Neuron (in vitro differentiated cells): ENCODE results near the gene POU2F3.

Experiments used
- H2AFZ ChIP-seq: one replicate; pipeline ENCODE4 v1.6.1; 2013; ENCODE audit warnings: low read depth, mild to moderate bottlenecking, inconsistent platforms, low read length, moderate library complexity
- H3K27me3 ChIP-seq: one replicate; pipeline ENCODE4 v1.6.1; 2013; ENCODE audit warnings: low read length; ENCODE audit not compliant: insufficient read depth
- H3K36me3 ChIP-seq: one replicate; pipeline ENCODE4 v1.6.1; 2013; ENCODE audit warnings: low read length; ENCODE audit not compliant: insufficient read depth
- H3K4me1 ChIP-seq: one replicate; pipeline ENCODE4 v1.6.1; 2013; ENCODE audit warnings: low read length; ENCODE audit not compliant: insufficient read depth
- H3K4me3 ChIP-seq: 2 replicates; pipeline ENCODE4 v1.5.1; 2013; ENCODE audit warnings: mild to moderate bottlenecking, low read length, moderate library complexity
- H3K9me3 ChIP-seq: one replicate; pipeline ENCODE4 v1.6.1; 2013; ENCODE audit warnings: low read length

The POU2F3 gene

GRCh38 chr11:120224972-120225909 lies 14.7 kb upstream of the POU2F3 start:
- H2AFZ ChIP-seq = peak overlapping the region; percentile 20
- no peaks in the 10 kb centered on the region for H3K9me3 ChIP-seq
- H3K36me3 ChIP-seq = no peaks in the 10 kb centered on the region
- H3K4me3 ChIP-seq = no peak overlapping the region
- H3K27me3 ChIP-seq = no peaks in the 10 kb centered on the region
- peaks cover 12% of the 10 kb centered on the region for H3K4me1 ChIP-seq

DNA sequence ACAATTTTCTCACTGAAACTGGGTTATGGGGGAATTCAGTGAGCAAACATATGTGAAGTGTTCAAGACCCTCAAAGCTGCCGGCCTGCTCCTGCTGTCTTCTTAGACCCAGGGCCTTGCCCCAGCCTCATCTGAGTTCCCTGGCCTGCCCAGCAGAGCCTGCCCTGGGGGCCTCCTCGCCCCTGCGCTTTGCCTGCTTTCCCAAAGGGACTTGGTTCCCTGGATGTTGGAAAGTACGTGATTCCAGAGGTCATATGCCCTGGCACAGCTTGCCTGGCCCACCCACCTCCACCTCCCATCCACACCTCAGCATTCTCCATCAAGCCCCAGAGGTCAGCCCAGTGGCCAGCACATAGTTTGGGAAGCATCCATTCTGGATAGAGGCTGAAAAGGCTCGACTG lies 13.7 kb upstream of the POU2F3 start:
- Histone ChIP-seq H3K4me1 (peaks cover 12% of the 10 kb centered on the region), H3K4me3 (no peak overlapping the region), H3K27me3 (no peaks in the 10 kb centered on the region), H2AFZ (no peak overlapping the region), H3K36me3 (no peaks in the 10 kb centered on the region), H3K9me3 (no peaks in the 10 kb centered on the region)

- H3K4me3 ChIP-seq = no peak overlapping the region
- H3K9me3 ChIP-seq = no peaks in the 10 kb centered on the region
- no peaks in the 10 kb centered on the region for H3K27me3 ChIP-seq
- H2AFZ ChIP-seq = no peak overlapping the region
- H3K36me3 ChIP-seq = no peaks in the 10 kb centered on the region
- H3K4me1 ChIP-seq = peaks cover 12% of the 10 kb centered on the region
Observed at GRCh38 chr11:120226714-120227113, 13.2 kb upstream of the POU2F3 start.

DNA sequence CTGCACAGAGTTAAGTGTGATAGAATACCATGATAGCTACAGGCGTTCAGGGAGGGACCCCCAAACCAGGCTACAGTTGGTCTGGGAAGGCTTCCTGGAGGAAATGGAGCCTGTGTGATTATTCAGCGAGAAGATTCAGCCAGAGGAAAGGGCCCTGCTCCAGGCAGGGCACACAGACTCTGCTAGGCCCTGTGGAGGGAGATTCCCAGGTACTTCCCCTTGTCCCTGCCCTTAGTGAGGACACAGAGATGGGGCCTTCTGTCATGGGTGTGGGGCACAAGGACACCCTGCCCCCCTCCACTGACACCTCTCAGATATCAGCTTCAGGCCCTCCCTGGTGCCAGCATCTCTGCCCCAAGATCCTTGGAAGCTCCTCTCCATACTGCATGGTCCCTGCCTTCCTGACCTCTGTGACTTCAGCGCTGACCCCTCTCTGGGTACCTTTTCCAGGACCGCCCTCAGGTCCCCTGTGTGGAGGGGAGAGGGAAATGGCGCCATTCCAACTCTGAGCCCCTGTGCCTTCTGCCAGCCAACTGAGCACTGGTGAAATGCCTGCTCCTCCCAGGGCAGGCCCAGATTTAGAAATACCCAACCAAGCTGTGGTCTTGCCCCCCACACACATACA lies 12.6 kb upstream of the POU2F3 start:
- Histone ChIP-seq H2AFZ (no peak overlapping the region), H3K27me3 (no peaks in the 10 kb centered on the region), H3K4me1 (peaks cover 12% of the 10 kb centered on the region), H3K36me3 (no peaks in the 10 kb centered on the region), H3K9me3 (no peaks in the 10 kb centered on the region), H3K4me3 (no peak overlapping the region)

DNA sequence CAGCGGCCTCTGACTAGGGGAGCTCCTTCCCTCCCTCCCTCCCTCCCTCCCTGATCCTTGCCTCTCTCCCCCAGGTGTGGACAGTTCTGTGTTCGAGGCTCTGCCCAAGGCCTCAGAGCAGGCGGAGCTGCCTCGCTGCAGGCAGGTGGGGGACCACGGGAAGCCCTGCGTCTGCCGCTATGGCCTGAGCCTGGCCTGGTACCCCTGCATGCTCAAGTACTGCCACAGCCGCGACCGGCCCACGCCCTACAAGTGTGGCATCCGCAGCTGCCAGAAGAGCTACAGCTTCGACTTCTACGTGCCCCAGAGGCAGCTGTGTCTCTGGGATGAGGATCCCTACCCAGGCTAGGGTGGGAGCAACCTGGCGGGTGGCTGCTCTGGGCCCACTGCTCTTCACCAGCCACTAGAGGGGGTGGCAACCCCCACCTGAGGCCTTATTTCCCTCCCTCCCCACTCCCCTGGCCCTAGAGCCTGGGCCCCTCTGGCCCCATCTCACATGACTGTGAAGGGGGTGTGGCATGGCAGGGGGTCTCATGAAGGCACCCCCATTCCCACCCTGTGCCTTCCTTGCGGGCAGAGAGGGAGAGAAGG lies 11.1 kb upstream of the POU2F3 start:
- no peaks in the 10 kb centered on the region for H3K36me3 ChIP-seq

GRCh38 chr11:120229451-120230424 lies 10.2 kb upstream of the POU2F3 start:
- peaks cover 8% of the 10 kb centered on the region for H3K4me1 ChIP-seq
- no peaks in the 10 kb centered on the region for H3K36me3 ChIP-seq
- peaks cover 3% of the 10 kb centered on the region for H3K9me3 ChIP-seq
- H3K27me3 ChIP-seq = no peaks in the 10 kb centered on the region
- no peak overlapping the region for H2AFZ ChIP-seq
- H3K4me3 ChIP-seq = no peak overlapping the region

More for the DNA sequence above, 11.1 kb upstream of the POU2F3 start:
- Histone ChIP-seq H3K27me3 (no peaks in the 10 kb centered on the region), H3K9me3 (peaks cover 3% of the 10 kb centered on the region), H3K4me3 (no peak overlapping the region), H3K4me1 (peaks cover 12% of the 10 kb centered on the region), H2AFZ (no peak overlapping the region)

DNA sequence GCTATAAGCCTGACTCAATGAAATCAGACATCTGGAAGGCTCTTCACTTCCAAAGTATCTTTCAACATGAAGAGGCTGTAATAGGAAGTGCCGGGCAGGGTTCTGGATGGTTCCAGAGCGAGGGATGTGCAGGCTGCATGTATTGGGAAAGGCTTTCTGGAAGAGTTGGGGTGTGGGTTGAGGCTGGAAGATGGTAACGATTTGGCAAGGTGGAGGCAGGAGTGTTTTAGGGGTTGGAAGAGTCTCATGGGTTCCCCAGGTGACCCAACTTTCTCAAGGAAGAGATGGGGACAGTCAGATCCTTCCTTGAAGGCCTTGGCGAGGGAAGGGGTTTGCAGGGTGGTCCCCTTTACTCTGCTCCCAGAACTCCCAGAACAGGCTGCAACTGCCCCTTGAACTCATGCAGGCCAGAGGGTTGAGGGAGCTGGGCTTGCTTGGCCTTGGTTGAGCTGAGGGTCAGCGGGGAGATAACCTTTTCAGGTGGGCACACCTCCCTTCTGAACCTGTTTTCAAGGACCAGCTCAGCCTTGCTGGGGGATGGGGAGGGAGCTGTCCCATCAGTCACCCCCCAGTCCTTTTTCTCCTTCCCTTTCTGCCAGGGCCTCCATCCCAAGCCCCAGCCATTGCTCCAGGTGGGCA lies 9.4 kb upstream of the POU2F3 start:
- Histone ChIP-seq H3K4me3 (no peak overlapping the region), H3K9me3 (peaks cover 3% of the 10 kb centered on the region), H3K36me3 (no peaks in the 10 kb centered on the region), H3K4me1 (peaks cover under 1% of the 10 kb centered on the region), H2AFZ (no peak overlapping the region), H3K27me3 (peaks cover 2% of the 10 kb centered on the region)

DNA sequence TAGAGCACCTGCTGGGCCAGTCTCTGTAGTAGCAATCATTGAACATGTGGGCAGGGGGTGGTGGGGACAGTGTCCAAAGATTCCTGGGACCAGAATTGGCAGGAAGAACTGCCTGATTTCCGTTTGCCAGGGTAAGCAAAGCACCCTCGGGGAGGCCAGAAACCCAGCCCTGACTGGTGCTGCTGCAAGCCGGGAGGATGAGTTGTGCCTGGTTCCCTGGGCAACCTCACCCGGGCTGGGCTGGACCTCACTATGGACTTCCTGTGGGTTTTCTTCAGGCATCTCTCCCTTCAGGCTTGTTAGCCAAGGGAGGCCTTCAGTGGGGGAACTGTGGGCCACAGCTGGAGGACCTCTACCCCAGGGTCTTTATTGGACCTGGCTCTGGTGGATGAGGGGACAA lies 8.0 kb upstream of the POU2F3 start:
- Histone ChIP-seq H3K27me3 (peaks cover 7% of the 10 kb centered on the region), H3K36me3 (no peaks in the 10 kb centered on the region), H3K4me1 (no peaks in the 10 kb centered on the region), H3K4me3 (no peak overlapping the region), H3K9me3 (peaks cover 3% of the 10 kb centered on the region), H2AFZ (no peak overlapping the region)

GRCh38 chr11:120233207-120233803 lies 6.6 kb upstream of the POU2F3 start:
- H3K27me3 ChIP-seq = peaks cover 18% of the 10 kb centered on the region
- no peaks in the 10 kb centered on the region for H3K36me3 ChIP-seq
- no peak overlapping the region for H3K4me3 ChIP-seq
- no peaks in the 10 kb centered on the region for H3K4me1 ChIP-seq
- H2AFZ ChIP-seq = no peak overlapping the region
- H3K9me3 ChIP-seq = peaks cover 3% of the 10 kb centered on the region

GRCh38 chr11:120235024-120235628 lies 4.8 kb upstream of the POU2F3 start:
- H3K36me3 ChIP-seq = no peaks in the 10 kb centered on the region
- peaks cover 3% of the 10 kb centered on the region for H3K9me3 ChIP-seq
- no peaks in the 10 kb centered on the region for H3K4me1 ChIP-seq
- H3K4me3 ChIP-seq = no peak overlapping the region
- peaks cover 34% of the 10 kb centered on the region for H3K27me3 ChIP-seq
- no peak overlapping the region for H2AFZ ChIP-seq

DNA sequence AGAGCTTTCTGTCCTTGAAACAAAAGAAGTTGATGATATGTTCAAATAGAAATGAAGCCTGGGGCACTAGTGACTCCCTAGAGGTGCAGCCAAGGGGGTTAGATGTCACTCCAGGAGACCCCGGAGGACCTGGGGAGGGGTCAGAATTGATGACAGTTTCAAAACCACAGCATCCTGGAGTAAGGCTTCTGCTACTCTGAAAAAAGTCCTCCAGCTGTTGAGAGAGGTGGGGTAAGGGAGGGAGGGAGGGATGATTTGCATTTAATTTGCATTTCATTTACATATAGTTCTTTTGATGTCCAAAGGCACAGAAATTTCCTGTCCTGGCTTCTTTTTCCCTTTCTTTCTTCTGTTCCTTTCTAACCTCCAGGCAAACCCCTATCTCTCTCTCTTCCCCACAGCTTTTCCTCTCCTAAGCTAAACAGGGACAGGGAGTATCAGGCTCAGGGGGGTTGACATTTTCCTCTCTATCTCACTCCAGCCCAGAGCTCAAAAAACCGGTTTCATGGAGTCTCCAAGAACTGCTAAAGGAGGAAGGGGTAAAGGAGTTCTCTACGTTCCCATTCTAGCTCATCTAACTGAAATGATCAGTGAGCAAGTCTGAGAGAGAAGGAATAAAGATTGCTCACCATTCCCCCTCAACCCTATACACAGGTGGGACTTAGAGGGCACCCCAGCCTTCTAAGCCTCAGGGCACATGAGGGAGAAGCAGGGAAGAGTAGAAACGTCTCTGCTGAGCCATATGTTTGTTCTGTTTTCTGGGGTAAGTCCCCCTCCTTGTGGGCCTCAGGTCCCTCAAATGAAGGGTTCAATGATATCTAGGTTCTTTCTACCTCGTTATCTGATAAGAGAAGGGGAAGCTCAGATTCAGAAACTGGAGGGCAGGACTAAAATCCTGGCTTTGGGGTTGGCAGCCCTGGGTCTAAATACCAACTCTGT lies 3.5 kb upstream of the POU2F3 start:
- Histone ChIP-seq H3K9me3 (peaks cover 3% of the 10 kb centered on the region), H3K4me1 (no peaks in the 10 kb centered on the region), H3K27me3 (peaks cover 47% of the 10 kb centered on the region), H3K36me3 (no peaks in the 10 kb centered on the region), H2AFZ (no peak overlapping the region), H3K4me3 (no peak overlapping the region)
